Bronchial epithelial cell (primary cell): ENCODE data around the gene SCD5. TPM values are rescaled to one million over a fixed set of nuclear protein-coding genes. Genes with fewer than 3 reads are reported as not detected.

Experiments
- DNase-seq: peaks from one replicate; pipeline ENCODE4 v3.0.0-alpha.2; 2010; ENCODE audit warnings: low read depth
- FAIRE-seq: peaks from 2 replicates; lab custom pipeline; 2011; peaks lifted over from hg19 to GRCh38; lab: Jason Lieb, UNC
- H3K27me3 ChIP-seq: 2 replicates; pipeline ENCODE4 v1.5.1; 2011; ENCODE audit warnings: low read length; ENCODE audit not compliant: control insufficient read depth, insufficient read depth
- H3K36me3 ChIP-seq: 2 replicates; pipeline ENCODE4 v1.5.1; 2011; ENCODE audit warnings: low read length; ENCODE audit not compliant: control insufficient read depth, insufficient read depth
- H3K4me3 ChIP-seq: 2 replicates; pipeline ENCODE4 v1.5.1; 2011; ENCODE audit warnings: mild to moderate bottlenecking, low read depth, low read length, control low read depth
- CTCF ChIP-seq: IDR thresholded peaks from 2 replicates; pipeline ENCODE4 v1.5.1; 2011; ENCODE audit warnings: mild to moderate bottlenecking, moderate library complexity, low read length, control low read depth, inconsistent platforms; ENCODE audit not compliant: insufficient read depth, severe bottlenecking
- total RNA-seq: library from RNA; depleted of rRNA; stranded (reverse); fragments of >200 nt; gene quantifications from 2 replicates; pipeline ENCODE4 v1.2.1, GENCODE V29; 2014

Gene SCD5
- total RNA-seq, 1 donor from 2014 or later = 1.3 TPM

- DNase-seq (no peak), FAIRE-seq (no peak)
- H3K36me3 ChIP-seq = no peaks in the 10 kb centered on the region
- H3K4me3 ChIP-seq = no peak overlapping the region
- H3K27me3 ChIP-seq = no peaks in the 10 kb centered on the region
- TF ChIP-seq CTCF = no peak
Measured at GRCh38 chr4:82711158-82711785, 87.3 kb downstream of the SCD5 start.

DNA sequence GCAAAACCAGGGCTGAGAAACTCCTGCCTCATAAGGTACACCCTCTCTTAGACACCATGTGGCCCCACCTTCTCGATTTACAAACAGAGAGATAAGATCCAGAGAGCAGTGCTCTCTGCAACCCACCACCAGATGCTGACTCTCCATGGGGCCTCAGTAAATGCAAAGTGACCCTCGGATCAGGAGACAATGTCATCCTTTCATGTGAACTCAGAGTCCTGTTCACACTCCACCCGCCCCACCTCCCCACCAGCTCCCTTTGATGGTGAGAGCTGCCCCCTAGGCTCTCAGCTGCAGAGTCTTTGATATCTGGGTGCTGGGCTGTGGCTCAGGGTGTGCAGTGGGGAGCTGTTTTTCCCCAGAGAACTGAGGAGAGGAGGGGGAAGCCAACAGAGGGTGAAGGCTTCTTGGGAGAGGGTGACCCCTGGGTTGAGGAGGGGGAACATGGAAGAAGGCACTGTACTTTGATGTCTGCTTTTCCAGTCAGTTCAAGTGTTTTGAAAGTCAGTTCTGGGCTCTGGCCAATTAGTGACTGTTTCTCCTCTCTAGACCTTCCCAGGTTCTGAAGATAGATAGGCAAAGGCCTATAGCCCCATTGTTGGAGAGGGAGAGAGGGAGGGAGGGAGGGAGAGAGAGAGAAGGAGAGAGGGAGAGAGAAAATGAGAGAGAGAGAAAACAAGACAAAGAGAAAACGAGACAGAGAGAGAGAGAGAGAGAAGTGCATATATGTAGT is 88.2 kb downstream of the SCD5 start:
- FAIRE-seq = no peak
- Histone ChIP-seq H3K27me3 (no peaks in the 10 kb centered on the region), H3K4me3 (no peak overlapping the region), H3K36me3 (no peaks in the 10 kb centered on the region)
- no peak for TF ChIP-seq CTCF
- no peak for DNase-seq

DNA sequence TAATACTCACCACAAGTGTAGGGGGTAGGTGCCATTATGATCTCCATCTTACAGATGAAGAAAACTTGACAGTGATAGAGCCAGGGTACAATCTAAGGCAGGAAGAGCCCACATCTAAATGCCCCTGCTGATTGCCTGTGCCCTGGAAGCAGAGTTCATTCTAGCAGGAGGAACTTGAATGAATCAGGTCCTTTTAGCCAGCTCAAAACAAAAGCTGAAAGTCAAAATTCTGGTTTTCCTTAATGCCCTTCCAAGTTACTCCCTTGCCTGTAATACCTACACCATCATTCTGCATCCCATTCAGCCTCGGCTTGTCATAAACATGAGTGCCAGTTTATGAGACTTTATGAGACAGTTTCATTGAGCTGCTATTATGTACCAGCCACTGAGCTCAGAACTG is 89.6 kb downstream of the SCD5 start:
- Histone ChIP-seq H3K27me3 (no peaks in the 10 kb centered on the region), H3K36me3 (no peaks in the 10 kb centered on the region), H3K4me3 (no peak overlapping the region)
- TF ChIP-seq CTCF = no peak
- DNase-seq (peak; percentile 39), FAIRE-seq (no peak)

DNA sequence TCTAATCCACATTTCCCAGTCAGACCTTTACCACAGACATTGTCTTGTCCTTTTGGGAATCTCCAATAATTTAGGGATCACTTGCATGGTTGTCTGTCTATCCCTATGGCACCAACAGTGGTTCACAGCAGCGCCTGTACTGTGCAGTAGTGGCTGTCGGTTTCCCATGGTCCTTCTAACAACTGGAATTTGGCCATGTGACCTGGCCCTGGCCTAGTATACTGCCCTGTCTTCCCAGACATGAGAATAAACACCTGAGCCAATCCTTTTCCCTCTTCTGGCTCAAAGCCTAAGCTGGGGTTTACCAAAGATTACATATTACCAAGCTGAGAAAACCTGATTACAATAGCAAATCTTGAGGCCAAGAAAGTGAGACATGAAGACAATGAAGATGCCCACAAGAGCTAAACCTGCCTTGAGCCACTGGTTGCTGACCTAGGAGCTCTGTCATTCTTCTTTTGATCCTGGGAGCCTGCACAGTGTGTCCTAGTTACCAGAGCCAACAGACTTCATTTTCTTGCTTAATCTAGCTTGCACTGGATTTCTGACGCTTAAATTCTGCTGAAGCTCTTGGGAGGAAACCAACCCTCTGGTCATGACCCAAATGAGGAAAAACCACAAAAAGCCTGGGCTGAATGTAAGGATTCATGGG is 92.1 kb downstream of the SCD5 start:
- Histone ChIP-seq H3K27me3 (no peaks in the 10 kb centered on the region), H3K4me3 (no peak overlapping the region), H3K36me3 (no peaks in the 10 kb centered on the region)
- DNase-seq (no peak), FAIRE-seq (no peak)
- TF ChIP-seq CTCF = no peak

GRCh38 chr4:82705928-82706300 is 92.7 kb downstream of the SCD5 start:
- no peak for FAIRE-seq
- DNase-seq = no peak
- no peak for TF ChIP-seq CTCF
- Histone ChIP-seq H3K27me3 (no peaks in the 10 kb centered on the region), H3K36me3 (no peaks in the 10 kb centered on the region), H3K4me3 (no peak overlapping the region)
